ENCODE data around the gene DDHD1.
"Not testable (repeated sequence)": the region's sequence is repeated elsewhere in the genome, so short reads cannot be mapped to it uniquely, and the experiment has no call there.

Gene DDHD1

GRCh38 chr14:53151523-53152183 is 1.5 kb downstream of the DDHD1 start:
- peak; percentile 57 for DNase-seq

GRCh38 chr14:53149668-53150316 is 3.3 kb downstream of the DDHD1 start:
- no peak for DNase-seq

- no peak for DNase-seq
Measured at GRCh38 chr14:53148671-53149070, 4.5 kb downstream of the DDHD1 start.

- no peak for DNase-seq
Measured at GRCh38 chr14:53147893-53148292, 5.2 kb downstream of the DDHD1 start.

GRCh38 chr14:53147208-53147607 is 5.9 kb downstream of the DDHD1 start:
- DNase-seq, result no peak

GRCh38 chr14:53146739-53147138 is 6.4 kb downstream of the DDHD1 start:
- no peak for DNase-seq

GRCh38 chr14:53144244-53144643 is 8.9 kb downstream of the DDHD1 start:
- no peak for DNase-seq

GRCh38 chr14:53140585-53140984 is 12.5 kb downstream of the DDHD1 start:
- DNase-seq, result no peak

GRCh38 chr14:53137568-53138203 is 15.4 kb downstream of the DDHD1 start:
- DNase-seq, result no peak

- DNase-seq, result not testable (repeated sequence)
Measured at GRCh38 chr14:53130491-53130890, 22.6 kb downstream of the DDHD1 start.

- no peak for DNase-seq
Measured at GRCh38 chr14:53128303-53129028, 24.7 kb downstream of the DDHD1 start.

- DNase-seq, result no peak
Measured at GRCh38 chr14:53127832-53128231, 25.3 kb downstream of the DDHD1 start.

- DNase-seq, result no peak
Measured at GRCh38 chr14:53127151-53127550, 26.0 kb downstream of the DDHD1 start.

GRCh38 chr14:53126731-53127130 is 26.4 kb downstream of the DDHD1 start:
- DNase-seq, result no peak

- DNase-seq, result no peak
Measured at GRCh38 chr14:53124786-53125185, 28.3 kb downstream of the DDHD1 start.

- DNase-seq, result not testable (repeated sequence)
Measured at GRCh38 chr14:53121419-53121818, 31.7 kb downstream of the DDHD1 start.

- peak; percentile 7 for DNase-seq
Measured at GRCh38 chr14:53117479-53117878, 35.6 kb downstream of the DDHD1 start.

GRCh38 chr14:53113989-53114388 is 39.1 kb downstream of the DDHD1 start:
- no peak for DNase-seq

GRCh38 chr14:53110096-53110495 is 43.0 kb downstream of the DDHD1 start:
- DNase-seq, result no peak

GRCh38 chr14:53109105-53110041 is 43.8 kb downstream of the DDHD1 start:
- peak; percentile 51 for DNase-seq

GRCh38 chr14:53108292-53109104 is 44.6 kb downstream of the DDHD1 start:
- peak; percentile 44 for DNase-seq

GRCh38 chr14:53106768-53107167 is 46.4 kb downstream of the DDHD1 start:
- no peak for DNase-seq
